Measurements from ENCODE around the gene FAAP100. TPM values are rescaled to one million over a fixed set of nuclear protein-coding genes. Genes with fewer than 3 reads are reported as not detected.

Gene FAAP100
- total and polyA plus RNA-seq, 3 donors from 2014 or later: 17.6 to 45.8 (median 42.6) TPM

- DNase-seq: no peak
- Histone ChIP-seq H3K27ac (no peak overlapping the region), H3K9me3 (no peaks in the 10 kb centered on the region), H3K4me1 (no peaks in the 10 kb centered on the region), H3K36me3 (ENCODE audit: low read depth, missing control alignments) (no peaks in the 10 kb centered on the region), H3K27me3 (no peaks in the 10 kb centered on the region), H3K4me3 (no peak overlapping the region)
- TF ChIP-seq POLR2A (IDR thresholded peaks at IDR 0.05): no peak
- no peak for TF ChIP-seq CTCF (IDR thresholded peaks at IDR 0.05)
- WGBS, 2 donors: 76 to 77% methylated on average over 6 of the region's 6 CpGs
- intact Hi-C loops (cut with DNase I; ENCODE audit: low total_unique reads): no loop called here
These were observed 31.6 kb upstream of the FAAP100 start for GRCh38 chr17:81583589-81584342.

GRCh38 chr17:81582749-81583148 is 30.6 kb upstream of the FAAP100 start:
- Histone ChIP-seq H3K4me1 (no peaks in the 10 kb centered on the region), H3K9me3 (no peaks in the 10 kb centered on the region), H3K36me3 (ENCODE audit: low read depth, missing control alignments) (no peaks in the 10 kb centered on the region), H3K27me3 (no peaks in the 10 kb centered on the region), H3K27ac (no peak overlapping the region), H3K4me3 (no peak overlapping the region)
- intact Hi-C loops (cut with DNase I; ENCODE audit: low total_unique reads): no loop called here
- no peak for DNase-seq
- WGBS, 2 donors: 87 to 97% methylated on average over 12 of the region's 12 CpGs
- TF ChIP-seq CTCF (IDR thresholded peaks at IDR 0.05): no peak
- no peak for TF ChIP-seq POLR2A (IDR thresholded peaks at IDR 0.05)

- TF ChIP-seq POLR2A (IDR thresholded peaks at IDR 0.05) (no peak), CTCF (IDR thresholded peaks at IDR 0.05) (no peak)
- H3K27me3 ChIP-seq: no peaks in the 10 kb centered on the region
- no peaks in the 10 kb centered on the region for H3K4me1 ChIP-seq
- no peak overlapping the region for H3K27ac ChIP-seq
- H3K9me3 ChIP-seq: no peaks in the 10 kb centered on the region
- intact Hi-C loops (cut with DNase I; ENCODE audit: low total_unique reads): no loop called here
- H3K4me3 ChIP-seq: no peak overlapping the region
- no peaks in the 10 kb centered on the region for H3K36me3 ChIP-seq (ENCODE audit: low read depth, missing control alignments)
- no peak for DNase-seq
- WGBS, 2 donors: 86 to 99% methylated on average over 5 of the region's 5 CpGs
These were observed 30.2 kb upstream of the FAAP100 start for GRCh38 chr17:81582341-81582740.

- WGBS, 2 donors: 77 to 94% methylated on average over 6 to 8 of the region's 8 CpGs
- H3K27me3 ChIP-seq: no peaks in the 10 kb centered on the region
- H3K27ac ChIP-seq: no peak overlapping the region
- no peaks in the 10 kb centered on the region for H3K4me1 ChIP-seq
- H3K36me3 ChIP-seq (ENCODE audit: low read depth, missing control alignments): no peaks in the 10 kb centered on the region
- no peak overlapping the region for H3K4me3 ChIP-seq
- TF ChIP-seq CTCF (IDR thresholded peaks at IDR 0.05) (no peak), POLR2A (IDR thresholded peaks at IDR 0.05) (no peak)
- no peak for DNase-seq
- no peaks in the 10 kb centered on the region for H3K9me3 ChIP-seq
- intact Hi-C loops (cut with DNase I; ENCODE audit: low total_unique reads): no loop called here
These were observed 29.6 kb upstream of the FAAP100 start for GRCh38 chr17:81581758-81582157.

- H3K4me1 ChIP-seq: no peaks in the 10 kb centered on the region
- DNase-seq: no peak
- H3K4me3 ChIP-seq: no peak overlapping the region
- H3K27ac ChIP-seq: no peak overlapping the region
- H3K9me3 ChIP-seq: no peaks in the 10 kb centered on the region
- no peaks in the 10 kb centered on the region for H3K36me3 ChIP-seq (ENCODE audit: low read depth, missing control alignments)
- TF ChIP-seq POLR2A (IDR thresholded peaks at IDR 0.05): no peak
- TF ChIP-seq CTCF (IDR thresholded peaks at IDR 0.05): no peak
- H3K27me3 ChIP-seq: no peaks in the 10 kb centered on the region
- 96 to 97% methylated on average over 5 to 6 of the region's 6 CpGs for WGBS, 2 donors
- intact Hi-C loops (cut with DNase I; ENCODE audit: low total_unique reads): no loop called here
These were observed 28.3 kb upstream of the FAAP100 start for GRCh38 chr17:81580481-81580880.
